Bronchial epithelial cell (primary cell): ENCODE measurements around the gene TBPL1. TPM values are rescaled to one million over a fixed set of nuclear protein-coding genes. Genes with fewer than 3 reads are reported as not detected.
"Not testable (repeated sequence)": the region's sequence is repeated elsewhere in the genome, so short reads cannot be mapped to it uniquely, and the experiment has no call there.

ENCODE experiments used
- DNase-seq: peaks from one replicate; pipeline ENCODE4 v3.0.0-alpha.2; 2010; ENCODE audit warnings: low read depth
- FAIRE-seq: peaks from 2 replicates; lab custom pipeline; 2011; peaks lifted over from hg19 to GRCh38; lab: Jason Lieb, UNC
- H3K27me3 ChIP-seq: 2 replicates; pipeline ENCODE4 v1.5.1; 2011; ENCODE audit warnings: low read length; ENCODE audit not compliant: control insufficient read depth, insufficient read depth
- H3K36me3 ChIP-seq: 2 replicates; pipeline ENCODE4 v1.5.1; 2011; ENCODE audit warnings: low read length; ENCODE audit not compliant: control insufficient read depth, insufficient read depth
- H3K4me3 ChIP-seq: 2 replicates; pipeline ENCODE4 v1.5.1; 2011; ENCODE audit warnings: mild to moderate bottlenecking, low read depth, low read length, control low read depth
- total RNA-seq: library from RNA; depleted of rRNA; stranded (reverse); fragments of >200 nt; gene quantifications from 2 replicates; pipeline ENCODE4 v1.2.1, GENCODE V29; 2014
- TF ChIP-seq, protein P1 (sequence below): IDR thresholded peaks from 2 replicates; pipeline ENCODE4 v1.5.1; 2011; ENCODE audit warnings: mild to moderate bottlenecking, moderate library complexity, low read length, control low read depth, inconsistent platforms; ENCODE audit not compliant: insufficient read depth, severe bottlenecking

TBPL1 gene
- total RNA-seq, 1 donor from 2014 or later, result 18.4 TPM

DNA sequence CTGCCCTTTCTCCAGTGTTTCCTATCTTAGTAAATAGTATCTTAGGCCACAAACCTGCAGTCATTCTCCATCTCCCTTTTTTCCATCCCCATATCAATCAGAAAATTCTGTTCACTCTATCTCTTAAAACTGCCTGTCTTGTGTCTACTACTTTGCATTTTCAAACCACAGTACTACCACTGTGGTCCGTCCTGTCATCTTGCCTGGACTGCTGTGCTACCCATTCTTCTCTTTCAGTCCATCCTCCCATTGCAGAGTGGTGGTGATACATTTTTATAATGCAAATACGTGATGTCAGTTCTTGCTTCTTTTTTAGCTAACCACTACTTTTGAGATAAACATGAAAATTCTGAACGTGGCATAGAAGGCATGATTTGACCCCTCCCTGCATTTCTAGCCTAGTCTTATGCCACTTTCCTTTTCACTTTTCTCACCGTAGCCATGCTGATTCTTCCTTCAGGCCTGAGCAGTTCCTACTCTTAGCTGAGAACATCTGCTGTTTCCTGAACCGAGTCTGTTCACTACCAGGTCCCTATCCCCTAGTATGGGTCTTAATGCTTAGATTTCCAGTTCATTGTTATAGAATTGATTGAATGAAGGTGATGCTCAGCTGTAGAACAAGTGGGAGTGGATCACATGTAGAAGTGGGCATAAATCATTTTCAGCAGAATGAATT is 13.8 kb downstream of the TBPL1 start:
- TF ChIP-seq, protein P1, sequence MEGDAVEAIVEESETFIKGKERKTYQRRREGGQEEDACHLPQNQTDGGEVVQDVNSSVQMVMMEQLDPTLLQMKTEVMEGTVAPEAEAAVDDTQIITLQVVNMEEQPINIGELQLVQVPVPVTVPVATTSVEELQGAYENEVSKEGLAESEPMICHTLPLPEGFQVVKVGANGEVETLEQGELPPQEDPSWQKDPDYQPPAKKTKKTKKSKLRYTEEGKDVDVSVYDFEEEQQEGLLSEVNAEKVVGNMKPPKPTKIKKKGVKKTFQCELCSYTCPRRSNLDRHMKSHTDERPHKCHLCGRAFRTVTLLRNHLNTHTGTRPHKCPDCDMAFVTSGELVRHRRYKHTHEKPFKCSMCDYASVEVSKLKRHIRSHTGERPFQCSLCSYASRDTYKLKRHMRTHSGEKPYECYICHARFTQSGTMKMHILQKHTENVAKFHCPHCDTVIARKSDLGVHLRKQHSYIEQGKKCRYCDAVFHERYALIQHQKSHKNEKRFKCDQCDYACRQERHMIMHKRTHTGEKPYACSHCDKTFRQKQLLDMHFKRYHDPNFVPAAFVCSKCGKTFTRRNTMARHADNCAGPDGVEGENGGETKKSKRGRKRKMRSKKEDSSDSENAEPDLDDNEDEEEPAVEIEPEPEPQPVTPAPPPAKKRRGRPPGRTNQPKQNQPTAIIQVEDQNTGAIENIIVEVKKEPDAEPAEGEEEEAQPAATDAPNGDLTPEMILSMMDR, result no peak
- H3K36me3 ChIP-seq, result no peaks in the 10 kb centered on the region
- DNase-seq (no peak), FAIRE-seq (no peak)
- no peak overlapping the region for H3K4me3 ChIP-seq
- no peaks in the 10 kb centered on the region for H3K27me3 ChIP-seq

DNA sequence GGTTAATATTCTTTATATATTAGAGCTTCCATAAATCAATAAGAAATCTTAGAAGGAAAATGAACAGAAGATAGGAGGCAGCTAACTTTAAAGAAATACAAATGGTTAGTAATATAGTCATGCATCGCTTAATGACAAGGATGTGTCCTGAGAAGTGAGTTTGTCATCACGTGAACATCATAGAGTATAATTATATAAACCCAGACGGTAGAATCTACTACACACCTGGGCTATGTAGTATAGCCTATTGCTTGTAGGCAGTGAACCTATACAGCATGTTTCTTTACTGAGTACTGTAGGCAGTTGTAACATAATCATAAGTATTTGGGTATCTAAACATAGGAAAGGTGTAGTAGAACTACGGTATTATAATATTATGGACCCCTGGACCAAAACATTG is 14.3 kb downstream of the TBPL1 start:
- H3K4me3 ChIP-seq, result no peak overlapping the region
- FAIRE-seq (no peak), DNase-seq (no peak)
- TF ChIP-seq, protein P1, result no peak
- H3K27me3 ChIP-seq, result no peaks in the 10 kb centered on the region
- H3K36me3 ChIP-seq, result no peaks in the 10 kb centered on the region

DNA sequence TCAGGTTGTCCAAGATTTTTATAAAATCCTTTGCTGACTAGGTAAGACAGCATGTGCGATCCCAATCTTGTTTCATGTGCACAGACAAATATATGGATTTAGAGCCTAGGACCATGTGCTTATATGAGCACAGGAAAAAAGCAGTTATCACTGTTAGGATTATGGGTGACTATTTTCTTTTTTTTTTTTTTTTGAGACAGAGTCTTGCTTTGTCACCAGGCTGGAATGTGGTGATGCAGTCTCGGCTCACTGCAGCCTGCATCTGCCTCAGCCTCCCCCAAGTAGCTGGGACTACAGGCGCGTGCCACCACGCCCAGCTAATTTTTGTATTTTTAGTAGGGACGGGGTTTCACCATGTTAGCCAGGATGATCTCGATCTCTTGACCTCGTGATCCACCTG is 14.8 kb downstream of the TBPL1 start:
- peak; percentile 78 for DNase-seq
- H3K27me3 ChIP-seq, H3K36me3 ChIP-seq, FAIRE-seq, H3K4me3 ChIP-seq: not testable (repeated sequence)

DNA sequence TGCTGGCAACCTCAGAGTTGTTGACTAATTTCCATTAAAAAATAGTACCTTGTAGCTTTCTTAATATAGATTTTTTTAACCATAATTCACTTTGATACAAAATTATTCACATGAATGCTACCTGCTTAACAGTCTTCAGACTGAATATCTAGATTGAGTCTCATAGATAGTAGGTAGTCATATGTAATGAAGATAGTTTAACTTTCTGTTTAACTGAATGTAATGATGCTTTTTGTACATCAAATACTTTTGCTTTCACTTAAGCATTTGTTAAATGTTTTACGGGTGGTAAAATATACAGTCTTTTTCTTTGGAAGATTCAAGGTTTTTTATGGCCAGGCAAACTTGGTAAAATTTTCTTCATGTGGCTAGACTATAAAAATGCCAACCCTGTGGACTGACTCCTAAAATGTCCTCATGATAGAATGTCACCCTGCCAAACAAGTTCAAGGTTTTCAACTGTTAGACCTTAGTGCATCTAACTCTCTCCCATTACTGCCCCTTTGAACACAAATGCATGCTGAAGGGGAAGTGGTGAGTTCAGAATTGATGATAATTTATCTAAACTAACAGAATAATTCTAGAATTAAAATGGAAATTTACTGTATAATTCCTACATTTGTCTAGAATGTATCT is 16.4 kb downstream of the TBPL1 start:
- Histone ChIP-seq H3K36me3 (no peaks in the 10 kb centered on the region), H3K27me3 (no peaks in the 10 kb centered on the region), H3K4me3 (no peak overlapping the region)
- FAIRE-seq (no peak), DNase-seq (no peak)
- TF ChIP-seq, protein P1, result no peak

DNA sequence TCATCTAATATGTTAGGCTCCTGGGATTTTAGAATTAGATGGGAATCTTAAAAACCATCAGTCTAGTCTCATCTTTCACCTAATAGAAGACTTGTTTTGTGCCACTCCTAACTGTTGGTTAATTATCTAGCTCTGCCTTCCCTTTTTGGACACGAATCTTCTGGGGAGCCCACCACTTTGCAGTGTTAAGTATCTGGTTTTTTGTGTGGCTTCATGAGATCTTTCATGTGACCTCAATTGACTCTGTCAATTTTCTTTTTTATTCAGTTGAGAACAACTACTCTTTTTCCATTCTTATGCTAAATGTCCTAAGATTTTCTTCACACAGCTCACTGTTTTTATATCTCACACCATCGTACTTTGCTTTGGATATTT is 16.9 kb downstream of the TBPL1 start:
- DNase-seq, result no peak
- H3K27me3 ChIP-seq, result no peaks in the 10 kb centered on the region
- H3K36me3 ChIP-seq, result no peaks in the 10 kb centered on the region
- no peak overlapping the region for H3K4me3 ChIP-seq
- TF ChIP-seq, protein P1, result no peak
- no peak for FAIRE-seq

DNA sequence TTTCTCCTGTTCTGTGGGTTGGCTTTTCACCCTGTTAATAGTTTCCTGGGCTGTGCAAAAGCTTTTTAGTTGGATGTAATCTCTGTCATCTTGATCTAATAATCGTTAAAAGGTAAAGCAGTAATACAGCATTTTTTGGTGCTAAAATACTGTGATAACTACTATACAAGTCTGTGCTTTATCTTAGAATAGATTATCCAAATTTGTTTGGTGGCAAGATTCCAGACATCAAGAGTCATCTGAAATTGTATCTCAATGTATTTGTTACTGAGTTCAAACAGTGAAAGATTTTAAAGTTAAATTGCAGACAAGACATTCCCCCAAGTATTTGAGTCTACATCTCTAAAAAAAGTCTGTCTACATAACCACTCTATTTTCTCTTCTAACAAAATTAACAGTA is 18.8 kb downstream of the TBPL1 start:
- no peaks in the 10 kb centered on the region for H3K27me3 ChIP-seq
- H3K4me3 ChIP-seq, result no peak overlapping the region
- DNase-seq (no peak), FAIRE-seq (no peak)
- no peaks in the 10 kb centered on the region for H3K36me3 ChIP-seq
- TF ChIP-seq, protein P1, result no peak
